HG02588 (cell line): ENCODE measurements around the gene GFER.
"Not testable (repeated sequence)": the region's sequence is repeated elsewhere in the genome, so short reads cannot be mapped to it uniquely, and the experiment has no call there.

Experiments used
- ATAC-seq: cut with Tn5 transposase; IDR thresholded peaks from one replicate; pipeline ENCODE4 v1.9.1; 2021; ENCODE audit warnings: mild to moderate bottlenecking, moderate library complexity; ENCODE audit not compliant: unreplicated experiment

The GFER gene

DNA sequence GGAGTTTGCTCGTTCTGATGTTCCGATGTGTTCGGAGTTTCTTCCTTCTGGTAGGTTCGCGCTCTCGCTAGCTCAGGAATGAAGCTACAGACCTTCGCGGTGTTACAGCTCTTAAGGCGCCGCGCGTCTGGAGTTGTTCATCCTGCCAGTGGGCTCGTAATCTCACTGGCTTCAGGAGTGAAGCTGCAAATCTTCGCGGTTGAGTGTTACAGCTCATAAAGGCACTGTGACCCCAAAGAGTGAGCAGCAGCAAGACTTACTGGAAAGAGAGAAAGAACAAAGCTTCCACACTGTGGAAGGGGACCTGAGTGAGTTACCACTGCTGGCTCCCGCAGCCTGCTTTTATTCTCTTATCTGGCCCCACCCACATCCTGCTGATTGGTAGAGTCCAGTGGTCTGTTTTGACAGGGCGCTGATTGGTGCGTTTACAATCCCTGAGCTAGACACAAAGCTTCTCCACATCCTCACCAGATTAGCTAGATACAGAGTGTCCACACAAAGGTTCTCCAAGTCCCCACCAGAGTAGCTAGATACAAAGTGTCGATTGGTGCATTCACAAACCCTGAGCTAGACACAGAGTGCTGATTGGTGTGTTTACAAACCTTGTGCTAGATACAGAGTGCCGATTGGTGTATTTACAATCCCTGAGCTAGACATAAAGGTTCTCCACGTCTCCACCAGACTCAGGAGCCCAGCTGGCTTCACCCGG, 26.4 kb upstream of the GFER start:
- ATAC-seq: not testable (repeated sequence)

DNA sequence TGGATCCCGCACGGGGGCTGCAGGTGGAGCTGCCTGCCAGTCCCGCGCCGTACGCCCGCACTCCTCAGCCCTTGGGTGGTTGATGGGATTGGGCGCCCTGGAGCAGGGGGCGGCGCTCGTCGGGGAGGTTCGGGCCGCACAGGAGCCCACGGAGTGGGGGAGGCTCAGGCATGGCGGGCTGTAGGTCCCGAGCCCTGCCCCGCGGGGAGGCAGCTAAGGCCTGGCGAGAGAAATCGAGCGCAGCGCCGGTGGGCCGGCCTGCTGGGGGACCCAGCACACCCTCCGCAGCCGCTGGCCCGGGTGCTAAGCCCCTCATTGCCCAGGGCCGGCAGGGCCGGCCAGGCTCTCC, 25.9 kb upstream of the GFER start:
- ATAC-seq: not testable (repeated sequence)

DNA sequence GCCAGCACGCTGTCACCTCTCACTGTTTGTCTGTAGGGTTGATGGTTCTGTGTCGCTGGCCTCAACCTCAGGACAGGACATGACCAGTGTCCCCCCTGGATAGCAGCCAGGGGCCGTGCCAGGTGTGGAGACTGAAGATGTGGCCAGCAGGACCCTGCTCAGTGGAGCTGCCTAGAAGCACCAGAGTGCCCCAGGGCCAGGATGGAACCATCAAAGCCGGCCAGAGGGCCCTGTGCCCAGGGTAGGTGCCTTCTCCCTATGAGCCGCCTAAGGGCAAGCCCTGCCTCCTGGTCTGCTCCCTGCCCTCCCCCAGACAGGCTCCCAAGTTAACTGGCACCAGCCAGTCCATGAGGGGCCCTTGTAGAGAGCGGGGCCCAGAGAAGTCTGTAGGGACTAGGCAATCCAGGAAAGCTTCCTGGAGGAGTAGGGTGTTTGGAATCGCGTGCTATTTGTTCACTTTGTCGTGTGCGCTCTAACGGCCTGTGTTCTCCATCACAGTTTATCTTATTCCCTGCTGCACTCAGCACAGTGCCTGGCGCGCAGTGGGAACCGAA, 25.2 kb upstream of the GFER start:
- ATAC-seq: no peak

- ATAC-seq: peak; percentile 83
These were observed 24.5 kb upstream of the GFER start, which contains the start of gene NDUFB10 for GRCh38 chr16:1959269-1960039. Gene NDUFB10 (plus strand): TSS chr16:1959538. CDS start chr16:1959625, 87 bp downstream.

DNA sequence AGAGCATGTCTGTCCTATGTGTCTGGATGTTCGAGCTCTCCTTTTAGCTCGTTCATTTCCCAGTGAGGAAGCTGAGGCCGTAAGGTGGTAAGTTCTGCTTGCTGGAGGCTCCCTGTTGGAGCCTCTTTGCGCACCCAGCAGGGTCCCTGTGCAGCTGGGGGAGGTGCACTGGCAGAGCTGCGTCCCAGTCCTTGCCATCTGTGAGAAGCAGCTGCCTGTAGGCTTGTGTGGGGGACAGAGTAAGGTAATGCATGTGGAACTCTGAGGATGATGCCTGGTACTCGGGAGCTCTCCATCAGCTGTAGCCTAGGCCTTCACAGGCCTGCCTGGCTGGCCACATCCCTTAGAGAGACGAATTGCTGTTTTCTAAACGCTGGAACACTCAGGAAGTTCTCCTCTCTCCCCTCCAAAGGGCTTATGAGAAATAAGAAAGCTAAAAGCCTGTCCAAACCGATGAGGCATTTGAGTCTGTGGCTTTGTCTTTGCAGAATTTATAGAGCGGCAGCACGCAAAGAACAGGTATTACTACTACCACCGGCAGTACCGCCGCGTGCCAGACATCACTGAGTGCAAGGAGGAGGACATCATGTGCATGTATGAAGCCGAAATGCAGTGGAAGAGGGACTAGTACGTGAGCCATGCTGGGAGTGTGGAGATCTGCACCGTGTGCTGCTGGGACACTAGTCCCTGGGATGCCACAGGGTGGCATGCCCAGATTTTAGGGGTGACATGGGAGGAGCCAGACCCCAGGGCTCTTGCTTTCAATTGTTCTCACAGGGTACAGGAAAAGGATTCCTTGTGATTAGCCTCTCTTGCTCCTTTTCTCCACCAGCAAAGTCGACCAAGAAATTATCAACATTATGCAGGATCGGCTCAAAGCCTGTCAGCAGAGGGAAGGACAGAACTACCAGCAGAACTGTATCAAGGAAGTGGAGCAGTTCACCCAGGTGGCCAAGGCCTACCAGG, 23.0 kb upstream of the GFER start:
- no peak for ATAC-seq

DNA sequence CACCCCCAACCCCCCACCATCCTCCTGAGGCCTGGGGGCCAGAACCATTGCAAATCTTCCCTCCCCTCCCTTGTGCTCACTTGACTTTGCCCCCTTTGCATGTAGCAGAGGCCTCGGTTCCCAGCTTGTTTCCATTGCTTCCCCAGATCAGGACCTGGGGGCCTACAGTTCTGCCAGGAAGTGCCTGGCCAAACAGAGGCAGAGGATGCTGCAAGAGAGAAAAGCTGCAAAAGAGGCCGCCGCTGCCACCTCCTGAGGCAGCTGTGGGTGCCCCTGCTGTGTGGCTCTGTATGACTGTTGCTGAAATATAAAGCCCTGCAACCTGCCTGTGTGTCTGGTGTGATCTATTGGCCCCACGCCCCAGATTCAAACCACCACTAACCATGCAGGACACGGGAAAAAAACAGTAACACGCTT, 22.3 kb upstream of the GFER start:
- ATAC-seq: no peak

DNA sequence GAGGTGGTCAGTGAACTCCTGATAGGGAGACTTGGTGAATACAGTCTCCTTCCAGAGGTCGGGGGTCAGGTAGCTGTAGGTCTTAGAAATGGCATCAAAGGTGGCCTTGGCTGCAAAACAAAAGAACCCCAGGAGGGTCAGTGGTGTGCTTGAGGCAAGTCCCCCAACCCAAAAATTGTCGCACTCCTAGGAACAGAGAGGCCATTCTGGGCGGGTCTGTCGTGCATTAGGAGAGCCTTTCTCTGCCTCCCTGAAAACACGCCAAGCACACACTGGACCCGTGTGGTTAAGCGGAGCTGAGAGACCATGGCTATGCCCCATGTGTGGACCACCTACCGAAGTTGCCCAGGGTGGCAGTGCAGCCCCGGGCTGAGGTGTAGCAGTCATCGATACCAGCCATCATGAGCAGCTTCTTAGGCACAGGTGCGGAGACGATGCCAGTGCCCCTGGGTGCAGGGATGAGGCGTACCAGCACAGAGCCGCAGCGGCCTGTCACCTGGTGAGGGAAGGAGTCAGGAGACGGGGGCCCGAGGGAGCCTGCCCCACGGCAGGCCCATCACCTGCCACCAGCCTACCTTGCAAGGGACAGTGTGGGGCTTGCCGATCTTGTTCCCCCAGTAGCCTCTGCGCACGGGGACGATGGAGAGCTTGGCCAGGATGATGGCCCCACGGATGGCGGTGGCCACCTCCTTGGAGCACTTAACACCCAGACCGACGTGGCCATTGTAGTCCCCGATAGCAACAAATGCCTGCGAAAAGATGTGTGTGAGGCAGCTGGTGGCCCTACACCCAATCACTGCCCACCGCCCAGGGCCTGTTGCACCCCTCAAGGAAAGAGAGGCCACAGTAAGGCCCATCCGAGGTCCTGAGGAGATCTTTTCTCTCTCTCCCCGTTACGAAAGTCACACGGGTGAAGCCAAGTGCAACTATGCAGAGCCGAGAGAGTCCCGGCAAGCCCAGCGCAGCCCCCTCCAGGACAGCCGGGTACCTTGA, 21.5 kb upstream of the GFER start:
- not testable (repeated sequence) for ATAC-seq

GRCh38 chr16:1963806-1964505, 20.0 kb upstream of the GFER start:
- ATAC-seq: peak; percentile 0

GRCh38 chr16:1964506-1965395, 19.2 kb upstream of the GFER start, which contains the start of gene RPS2:
Gene RPS2 (minus strand): TSS chr16:1964826. CDS start chr16:1964625, 201 bp downstream.
- peak; percentile 77 for ATAC-seq

DNA sequence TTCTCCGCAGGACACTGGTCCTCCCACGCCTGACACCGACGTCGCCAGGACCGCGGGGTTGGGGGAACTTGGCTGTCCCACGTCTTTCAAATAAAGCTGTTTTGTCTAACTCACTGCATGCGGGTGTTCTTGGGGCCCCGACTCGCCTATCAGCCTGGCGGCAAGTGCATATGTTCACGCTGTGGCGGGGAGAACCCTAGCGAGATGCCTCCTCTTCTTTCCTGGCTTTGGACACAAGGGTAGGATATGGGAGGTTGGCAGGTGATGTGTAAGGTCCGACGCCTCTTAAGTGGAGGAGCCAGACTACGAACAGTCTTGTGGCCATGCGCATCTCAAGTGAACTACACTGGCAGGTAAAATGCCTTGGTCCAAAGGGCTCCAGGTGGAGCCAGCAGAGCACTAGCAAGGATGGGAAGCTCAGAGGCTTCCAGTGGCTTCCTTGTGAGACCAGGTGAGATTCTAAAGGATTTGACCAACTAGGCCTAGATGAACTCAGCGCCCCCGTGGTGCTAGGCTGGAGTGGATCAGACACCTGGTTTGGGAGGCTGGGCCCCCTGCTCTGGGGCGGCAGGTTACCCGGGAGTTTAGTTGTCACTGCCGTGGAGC, 18.5 kb upstream of the GFER start:
- no peak for ATAC-seq

- ATAC-seq: no peak
These were observed 17.5 kb upstream of the GFER start, which contains the start of gene RNF151 for GRCh38 chr16:1966460-1966859. Gene RNF151 (plus strand): TSS chr16:1966856. CDS start chr16:1966882, 26 bp downstream.

DNA sequence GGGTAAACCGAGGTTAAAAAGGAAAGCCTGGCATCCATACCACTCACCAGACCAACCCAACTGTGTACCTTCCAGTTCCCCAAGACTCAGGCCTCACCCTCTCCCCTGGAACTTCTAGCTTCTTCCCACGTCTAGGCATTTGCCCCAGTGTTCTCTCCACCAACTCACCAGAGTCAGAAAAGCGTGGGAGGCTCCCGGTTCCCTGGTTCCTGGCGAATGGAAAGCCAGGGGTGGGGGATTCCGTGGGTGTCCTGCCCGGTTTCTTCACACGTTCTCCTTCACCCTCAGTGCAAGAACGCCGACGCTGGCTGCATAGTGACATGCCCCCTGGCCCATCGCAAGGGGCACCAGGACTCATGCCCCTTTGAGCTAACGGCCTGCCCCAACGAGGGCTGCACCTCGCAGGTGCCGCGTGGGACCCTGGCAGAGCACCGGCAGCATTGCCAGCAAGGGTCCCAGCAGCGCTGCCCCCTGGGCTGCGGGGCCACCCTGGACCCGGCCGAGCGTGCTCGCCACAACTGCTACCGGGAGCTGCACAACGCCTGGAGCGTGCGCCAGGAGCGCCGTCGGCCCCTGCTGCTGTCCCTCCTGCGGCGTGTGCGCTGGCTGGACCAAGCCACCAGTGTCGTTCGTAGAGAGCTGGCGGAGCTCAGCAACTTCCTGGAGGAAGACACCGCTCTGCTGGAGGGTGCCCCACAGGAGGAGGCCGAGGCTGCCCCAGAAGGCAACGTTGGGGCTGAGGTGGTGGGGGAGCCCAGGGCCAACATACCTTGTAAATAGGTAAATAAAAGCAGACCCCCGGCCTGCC, 15.6 kb upstream of the GFER start:
- ATAC-seq: no peak

DNA sequence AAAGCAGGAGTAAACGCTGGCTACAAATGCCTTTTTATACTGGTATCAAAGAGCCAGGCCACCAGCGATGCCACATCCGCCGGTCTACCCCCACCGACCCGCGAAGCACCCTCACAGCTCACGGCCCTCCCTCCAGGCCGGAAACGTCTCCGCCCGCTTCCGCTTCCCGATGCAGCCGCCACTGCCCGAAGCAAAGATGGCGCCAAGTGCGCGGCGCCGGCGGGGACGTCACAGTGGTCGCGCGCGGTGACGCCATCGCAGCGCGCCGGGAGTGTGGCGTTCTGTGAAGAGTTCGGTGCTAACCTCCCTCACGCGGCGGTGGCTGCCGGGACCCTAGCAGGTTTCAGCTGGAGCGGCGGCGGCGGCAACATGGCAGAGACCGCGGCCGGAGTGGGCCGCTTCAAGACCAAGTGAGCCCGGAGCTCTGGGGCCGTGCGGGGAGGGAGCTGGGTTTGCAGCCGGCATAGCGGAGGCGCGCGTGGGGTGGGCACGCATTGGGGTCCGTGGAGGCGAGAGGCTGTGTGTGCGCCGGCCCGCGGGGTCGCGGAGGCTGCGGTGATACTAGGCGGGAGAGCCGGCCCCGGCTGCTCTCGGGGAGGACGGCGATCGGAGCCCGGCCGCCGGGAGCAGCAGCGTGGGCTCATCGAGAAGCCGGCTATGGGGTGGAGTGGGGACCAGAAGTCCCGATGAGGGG, 12.1 kb upstream of the GFER start, which contains the start of gene TBL3:
Gene TBL3, plus strand, starts transcription at position 258 of the 694 bp plus-strand sequence. Its CDS starts 112 bp downstream, at position 370.
- peak; percentile 68 for ATAC-seq

DNA sequence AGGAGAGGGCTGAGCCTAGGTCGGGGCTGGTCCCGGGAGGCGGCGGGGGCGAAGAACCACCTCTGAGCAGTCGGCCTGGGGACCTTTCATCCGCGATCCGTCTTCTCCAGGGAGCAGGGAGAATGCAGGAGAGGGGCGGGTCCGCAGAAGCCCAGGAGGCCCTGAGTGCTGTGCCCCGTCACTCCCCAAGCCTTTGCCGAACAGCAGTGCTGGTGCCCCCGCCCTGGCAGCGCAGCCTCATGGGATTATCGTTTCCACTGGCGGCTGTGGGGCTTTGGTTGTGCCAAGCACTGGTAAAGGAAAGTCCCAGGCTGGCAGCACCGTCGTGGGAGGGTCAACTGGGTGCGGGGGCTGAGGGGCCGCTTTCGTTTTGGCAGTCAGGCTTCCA, 11.5 kb upstream of the GFER start:
- ATAC-seq: no peak

DNA sequence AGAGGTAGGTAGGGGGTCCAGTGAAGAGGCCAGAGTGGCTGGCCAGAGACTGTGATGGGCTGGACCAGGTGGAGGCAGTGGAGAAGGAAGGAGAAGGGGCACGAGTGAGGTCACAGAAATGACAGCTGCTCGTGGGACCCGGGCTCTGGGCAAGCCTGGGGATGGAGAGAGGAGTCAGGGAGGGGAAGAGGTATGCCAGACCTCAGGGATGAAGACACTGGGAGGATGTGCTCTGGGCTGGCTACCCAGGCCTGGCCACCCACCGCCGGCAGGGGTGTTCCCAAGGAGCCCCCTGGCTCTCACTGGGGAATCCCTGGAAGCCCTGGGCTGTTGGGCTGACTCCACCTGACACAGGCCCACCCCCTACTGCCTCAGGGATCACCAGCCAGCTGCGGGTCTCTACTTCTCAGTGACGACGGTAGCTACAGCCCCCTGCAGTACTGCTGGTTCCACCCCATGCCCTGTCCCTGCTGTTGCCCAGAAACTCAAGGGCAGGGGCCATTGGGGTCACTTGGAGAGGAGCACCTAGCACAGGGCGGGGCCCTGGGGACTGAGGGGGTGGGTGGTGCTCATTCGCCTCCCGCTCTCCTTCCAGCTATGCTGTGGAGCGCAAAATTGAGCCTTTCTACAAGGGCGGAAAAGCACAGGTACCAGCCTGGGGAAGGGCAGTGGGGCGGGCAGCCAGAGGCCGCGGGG, 10.4 kb upstream of the GFER start:
- ATAC-seq: no peak
